IMR-90 (cell line): ENCODE data around the gene PTGR1. TPM values are rescaled to one million over a fixed set of nuclear protein-coding genes. Genes with fewer than 3 reads are reported as not detected.

Experiments used
- ATAC-seq: fragments of 200-7000 bp; cut with Tn5 transposase; 2 replicates; pipeline ENCODE4 v1.9.1; 2020; ENCODE audit warnings: low read depth, mild to moderate bottlenecking, moderate library complexity
- BruUV-seq: library from RNA; stranded (reverse); fragments of 400-500 nt; replicated peaks from 2 replicates; lab custom pipeline; 2021; lab: Mats Ljungman, UMichigan
- CTCF ChIA-PET: fragments of 300-600 bp; formaldehyde crosslinking; extraction: SDS; loops from one replicate; lab custom pipeline; 2021; ENCODE audit warnings: antibody characterized with exemption; lab: Yijun Ruan, JAX
- POLR2A ChIA-PET: fragments of 300-600 bp; sonication (Branson Sonifier 250); formaldehyde crosslinking; loops from one replicate; lab custom pipeline; 2022; ENCODE audit warnings: antibody characterized with exemption; ENCODE audit not compliant: unreplicated experiment; lab: Charles Lee
- DNase-seq: peaks from one replicate; pipeline ENCODE4 v3.0.0; 2013
- H2AFZ ChIP-seq: replicated peaks from 2 replicates; pipeline ENCODE3; 2013; ENCODE audit warnings: low read length, mild to moderate bottlenecking; ENCODE audit not compliant: poor library complexity
- H2AK5ac ChIP-seq: 2 replicates; pipeline ENCODE4 v1.6.1; 2013; ENCODE audit warnings: low read depth, low read length, inconsistent platforms
- H2AK9ac ChIP-seq: replicated peaks from 2 replicates; pipeline ENCODE3; 2013; ENCODE audit warnings: mild to moderate bottlenecking, low read depth, low read length, moderate library complexity; ENCODE audit not compliant: poor library complexity
- H2BK120ac ChIP-seq: 2 replicates; pipeline ENCODE4 v1.6.1; 2013; ENCODE audit warnings: low read depth, low read length, inconsistent platforms
- H2BK15ac ChIP-seq: 3 replicates; pipeline ENCODE4 v1.6.1; 2013; ENCODE audit warnings: low read depth, low read length, inconsistent platforms
- H2BK20ac ChIP-seq: 2 replicates; pipeline ENCODE4 v1.6.1; 2013; ENCODE audit warnings: low read depth, mild to moderate bottlenecking, inconsistent platforms, low read length, moderate library complexity
- H2BK5ac ChIP-seq: 2 replicates; pipeline ENCODE4 v1.6.1; 2013; ENCODE audit warnings: mild to moderate bottlenecking, low read depth, low read length, inconsistent platforms; ENCODE audit not compliant: poor library complexity, severe bottlenecking
- H3K14ac ChIP-seq: replicated peaks from 2 replicates; pipeline ENCODE4 v1.6.1; 2013; ENCODE audit warnings: low read depth, low read length, inconsistent platforms
- H3K18ac ChIP-seq: 2 replicates; pipeline ENCODE4 v1.6.1; 2013; ENCODE audit warnings: low read depth, low read length, control low read depth
- H3K23ac ChIP-seq: 2 replicates; pipeline ENCODE4 v1.6.1; 2013; ENCODE audit warnings: low read depth, low read length, inconsistent platforms
- H3K27ac ChIP-seq: 2 replicates; pipeline ENCODE4 v1.5.1; 2013; ENCODE audit warnings: mild to moderate bottlenecking, control low read depth, low read length; ENCODE audit not compliant: insufficient read depth
- H3K27me3 ChIP-seq: 2 replicates; pipeline ENCODE4 v1.6.1; 2013; ENCODE audit warnings: low read length; ENCODE audit not compliant: control insufficient read depth, insufficient read depth
- H3K36me3 ChIP-seq: 2 replicates; pipeline ENCODE4 v1.6.1; 2013; ENCODE audit warnings: low read length, mixed read lengths; ENCODE audit not compliant: control insufficient read depth, insufficient read depth
- H3K4ac ChIP-seq: 2 replicates; pipeline ENCODE4 v1.6.1; 2013; ENCODE audit warnings: low read depth, low read length, inconsistent platforms
- H3K4me1 ChIP-seq: 2 replicates; pipeline ENCODE4 v1.6.1; 2013; ENCODE audit warnings: low read length, mixed read lengths; ENCODE audit not compliant: control insufficient read depth, insufficient read depth
- H3K4me2 ChIP-seq: 2 replicates; pipeline ENCODE4 v1.6.1; 2013; ENCODE audit warnings: low read depth, mild to moderate bottlenecking, control low read depth, low read length, moderate library complexity
- H3K4me3 ChIP-seq: 2 replicates; pipeline ENCODE4 v1.5.1; 2013; ENCODE audit warnings: low read depth, mild to moderate bottlenecking, control low read depth, low read length, moderate library complexity; ENCODE audit not compliant: insufficient read depth
- H3K56ac ChIP-seq: 2 replicates; pipeline ENCODE4 v1.6.1; 2013; ENCODE audit warnings: low read length, inconsistent platforms; ENCODE audit not compliant: insufficient read depth; ENCODE audit errors: extremely low read depth
- H3K79me1 ChIP-seq, 2 experiments: 2 replicates each; pipeline ENCODE4 v1.6.1; 2013; ENCODE audit warnings: low read length in 2 of 2, inconsistent platforms in 1 of 2, low read depth in 1 of 2
- H3K9ac ChIP-seq: 2 replicates; pipeline ENCODE4 v1.6.1; 2013; ENCODE audit warnings: low read depth, low read length, control low read depth
- H3K9me1 ChIP-seq: 2 replicates; pipeline ENCODE4 v1.6.1; 2013; ENCODE audit warnings: low read length, inconsistent platforms; ENCODE audit not compliant: insufficient read depth
- H3K9me3 ChIP-seq: 2 replicates; pipeline ENCODE4 v1.6.1; 2013; ENCODE audit warnings: low read length; ENCODE audit not compliant: control insufficient read depth, insufficient read depth
- H4K20me1 ChIP-seq: 2 replicates; pipeline ENCODE4 v1.6.1; 2013; ENCODE audit warnings: low read length, inconsistent platforms; ENCODE audit not compliant: insufficient read depth
- H4K5ac ChIP-seq: 2 replicates; pipeline ENCODE4 v1.6.1; 2013; ENCODE audit warnings: mild to moderate bottlenecking, low read depth, low read length, control low read depth
- H4K8ac ChIP-seq, 2 experiments: 2 replicates each; pipeline ENCODE4 v1.6.1; 2013; ENCODE audit warnings: low read depth in 2 of 2, low read length in 2 of 2, control low read depth in 1 of 2, inconsistent platforms in 1 of 2
- H4K91ac ChIP-seq: 2 replicates; pipeline ENCODE4 v1.6.1; 2013; ENCODE audit warnings: low read depth, low read length, inconsistent platforms; ENCODE audit not compliant: insufficient read depth
- CEBPB ChIP-seq: IDR thresholded peaks from 2 replicates; pipeline ENCODE4 v1.6.1; 2012; ENCODE audit warnings: low read depth, low read length, improper control_type of control experiment
- RCOR1 ChIP-seq: IDR thresholded peaks from 2 replicates; pipeline ENCODE4 v1.6.1; 2012; ENCODE audit warnings: mild to moderate bottlenecking, low read length, improper control_type of control experiment; ENCODE audit not compliant: insufficient replicate concordance
- WGBS, 2 experiments: methylation state at CpG; one replicate each; pipeline versions ENCODE4 v1.1.5 to v1.1.7; 2013; ENCODE audit warnings: missing lambda C conversion rate in 2 of 2; ENCODE audit not compliant: insufficient read length in 1 of 2; ENCODE audit errors: extremely low coverage in 2 of 2; 5-methylcytosine and 5-hydroxymethylcytosine counted together
- dilution Hi-C: fragments of 300-500 bp; cut with HindIII; formaldehyde crosslinking; loops from one replicate; pipeline ENCODE4 v1.14.3; 2018; ENCODE audit warnings: low sequenced_read_pairs; ENCODE audit not compliant: unreplicated experiment
- in situ Hi-C: fragments of 300-500 bp; cut with MboI; formaldehyde crosslinking; loops from 3 replicates; pipeline ENCODE4 v1.14.3; 2019; ENCODE audit warnings: low sequenced_read_pairs, inconsistent platforms, mixed read lengths
- intact Hi-C: fragments of 100-400 bp; cut with micrococcal nuclease; formaldehyde crosslinking; loops from 2 replicates; pipeline ENCODE4 v1.10.0; 2022
- polyA plus RNA-seq, 3 experiments: library from polyadenylated mRNA; depleted of rRNA; stranded (reverse); fragments of >200 nt; gene quantifications; 2 replicates each; pipeline ENCODE4 v1.2.3, GENCODE V29; 2012; ENCODE audit warnings: low replicate concordance in 1 of 3
- total RNA-seq: library from RNA; depleted of rRNA; stranded (reverse); fragments of >200 nt; gene quantifications from 2 replicates; pipeline ENCODE4 v1.2.3, GENCODE V29; 2012

The PTGR1 gene
- total and polyA plus RNA-seq, 2 of the 4 experiments (the other 2 are of a cell fraction) = 45.9 to 72.7 TPM

- no peak overlapping the region for H3K23ac ChIP-seq
- H3K4me1 ChIP-seq = no peaks in the 10 kb centered on the region
- no peak overlapping the region for H3K14ac ChIP-seq
- ATAC-seq = peak; percentile 62
- H3K4ac ChIP-seq = no peak overlapping the region
- H3K27ac ChIP-seq = no peak overlapping the region
- H3K4me3 ChIP-seq = no peak overlapping the region
- H2AK9ac ChIP-seq = no peak overlapping the region
- DNase-seq = peak; percentile 40
- H3K56ac ChIP-seq = no peak overlapping the region
- ChIA-PET CTCF (interaction anchor here (0.5 to 1.4 kb wide), 2 partner anchors 11 to 48 kb away, joined by 3 read pairs; no protein-coding TSS in a partner anchor), POLR2A (interaction anchor here (0.6 kb wide), 1 partner anchor 25 kb away, joined by 3 read pairs; no protein-coding TSS in a partner anchor)
- 80% methylated on average over 1 of the region's 5 CpGs; no CpG with 5 or more reads in 1 of the 2 experiments for WGBS, 2 experiments
- no peak overlapping the region for H2AK5ac ChIP-seq
- no peak overlapping the region for H4K5ac ChIP-seq
- TF ChIP-seq CEBPB (peak; percentile 87), RCOR1 (no peak)
- no peak overlapping the region for H3K18ac ChIP-seq
- no peak overlapping the region for H2BK120ac ChIP-seq
- H3K9me3 ChIP-seq = peaks cover 30% of the 10 kb centered on the region
- H3K36me3 ChIP-seq = peaks cover 7% of the 10 kb centered on the region; the same call in 1 of the 2 replicates
- no peak overlapping the region for H2BK5ac ChIP-seq
- no peaks in the 10 kb centered on the region for H4K20me1 ChIP-seq
- dilution Hi-C loops = no loop called here
- H2BK20ac ChIP-seq = no peak overlapping the region
- in situ Hi-C loops = no loop called here
- H2AFZ ChIP-seq = no peak overlapping the region
- H3K4me2 ChIP-seq = no peak overlapping the region
- no peak overlapping the region for H4K91ac ChIP-seq
- H3K27me3 ChIP-seq = no peaks in the 10 kb centered on the region
- no peak overlapping the region for H3K9ac ChIP-seq
- H3K79me1 ChIP-seq = no peaks in the 10 kb centered on the region
- intact Hi-C loops = no loop called here
- no peak overlapping the region for H4K8ac ChIP-seq
- BruUV-seq = no TSS peak
- no peak overlapping the region for H2BK15ac ChIP-seq
- H3K9me1 ChIP-seq = no peaks in the 10 kb centered on the region
These were observed 66.2 kb downstream of the PTGR1 start for GRCh38 chr9:111533099-111533790.
